ENCODE data around the gene B3GALNT1. TPM values are rescaled to one million over a fixed set of nuclear protein-coding genes. Genes with fewer than 3 reads are reported as not detected.

The B3GALNT1 gene
- total RNA-seq, 1 donor from 2014 or later = 152 TPM

DNA sequence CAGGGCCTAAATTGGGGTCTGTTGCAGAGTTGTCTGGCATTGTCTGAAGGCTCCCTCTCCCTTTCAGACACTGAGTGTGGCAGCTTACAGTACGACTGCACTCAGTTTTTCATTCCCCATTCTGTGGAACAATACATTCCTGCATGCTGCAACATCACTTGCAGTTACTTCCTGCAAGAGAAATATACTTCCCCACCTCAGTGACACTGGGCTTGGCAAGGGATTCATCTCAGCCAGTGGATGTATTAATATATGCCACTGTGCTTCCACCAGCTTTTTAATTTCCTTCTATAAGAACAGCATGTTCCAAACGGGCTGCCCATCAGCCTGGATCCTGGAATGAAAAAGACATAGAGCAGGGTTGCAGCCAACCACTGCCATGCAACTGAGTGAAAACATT lies 23.1 kb downstream of the B3GALNT1 start:
- DNase-seq (ENCODE audit: low spot score in 2 of 2) (no peak), FAIRE-seq (no peak)

DNA sequence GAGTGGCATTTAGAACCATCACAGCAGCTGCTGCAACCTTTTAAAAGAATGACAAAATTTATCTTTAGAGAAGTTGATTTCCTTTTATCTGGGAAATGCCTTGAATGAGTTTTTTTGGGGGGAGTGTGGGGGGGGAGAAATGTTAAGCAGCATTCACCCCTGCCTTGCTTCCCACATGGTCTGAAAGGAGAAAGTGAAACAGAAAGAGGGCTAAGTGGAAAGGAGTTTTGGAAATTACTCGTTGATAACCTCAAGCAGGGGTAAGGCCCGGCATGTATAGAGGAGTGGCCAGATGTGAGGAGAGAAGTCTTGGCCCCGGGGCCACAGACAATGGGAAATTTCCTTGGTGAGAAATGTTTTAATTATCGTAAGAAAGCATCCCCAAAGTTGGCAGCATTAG lies 23.5 kb downstream of the B3GALNT1 start:
- FAIRE-seq (no peak), DNase-seq (ENCODE audit: low spot score in 2 of 2) (no peak)

DNA sequence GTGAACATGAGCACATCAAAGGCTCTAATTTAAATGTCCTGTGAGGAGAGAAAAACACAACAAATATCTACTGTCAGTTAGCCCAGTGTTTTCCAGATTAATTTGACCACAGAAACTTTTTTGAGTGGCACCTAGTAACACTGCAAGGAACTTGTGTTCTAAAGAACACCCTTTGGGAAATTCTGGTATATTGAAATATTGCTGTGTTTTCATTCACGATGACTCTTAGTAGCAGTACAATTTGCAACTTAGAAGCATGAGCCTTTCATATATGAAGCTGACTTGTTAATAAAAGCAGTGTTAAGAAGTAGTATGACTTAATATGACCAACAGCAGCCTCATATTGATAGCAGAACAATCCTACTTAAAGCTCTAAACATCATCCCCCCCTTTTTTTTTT lies 32.0 kb downstream of the B3GALNT1 start:
- FAIRE-seq = no peak
- DNase-seq (ENCODE audit: low spot score in 2 of 2) = no peak

DNA sequence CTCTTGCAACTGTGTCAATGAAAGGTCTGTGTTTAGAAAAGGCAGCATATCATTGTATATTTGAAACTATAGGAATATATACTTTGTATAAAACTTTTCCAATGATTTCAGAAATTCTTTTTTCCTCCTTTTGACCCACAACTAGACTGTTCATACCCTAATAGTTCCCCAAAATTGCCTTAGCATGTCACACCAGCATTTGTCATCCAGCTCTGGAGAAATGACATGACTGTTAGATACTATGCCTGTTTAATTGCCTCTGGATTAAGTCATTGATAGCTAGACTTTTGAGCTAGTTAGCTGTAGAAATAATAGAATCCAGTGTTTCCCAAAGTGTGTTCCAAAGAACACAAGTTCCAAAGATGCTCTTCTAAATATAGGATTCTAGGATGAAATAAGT lies 32.4 kb downstream of the B3GALNT1 start:
- no peak for FAIRE-seq
- DNase-seq (ENCODE audit: low spot score in 2 of 2) = no peak

DNA sequence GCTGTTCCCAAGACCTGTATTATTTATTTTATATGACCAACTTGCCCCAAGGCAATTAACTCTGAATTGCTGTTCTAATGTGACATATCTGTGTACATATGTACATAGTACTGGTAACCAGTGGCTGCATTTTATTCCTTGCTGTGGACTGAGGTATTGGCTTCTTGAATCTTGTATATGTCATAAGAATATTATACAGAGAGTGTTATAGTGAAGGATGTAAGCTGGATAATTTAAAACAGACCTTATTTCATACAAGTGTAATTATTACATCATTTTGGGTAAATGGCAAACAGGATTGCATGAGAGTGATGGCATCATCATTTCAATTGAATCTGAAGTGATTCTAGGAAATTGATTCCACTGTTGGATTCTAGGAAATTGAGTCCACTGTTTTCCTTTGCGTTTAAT lies 32.9 kb downstream of the B3GALNT1 start:
- DNase-seq (ENCODE audit: low spot score in 2 of 2) (no peak), FAIRE-seq (no peak)

DNA sequence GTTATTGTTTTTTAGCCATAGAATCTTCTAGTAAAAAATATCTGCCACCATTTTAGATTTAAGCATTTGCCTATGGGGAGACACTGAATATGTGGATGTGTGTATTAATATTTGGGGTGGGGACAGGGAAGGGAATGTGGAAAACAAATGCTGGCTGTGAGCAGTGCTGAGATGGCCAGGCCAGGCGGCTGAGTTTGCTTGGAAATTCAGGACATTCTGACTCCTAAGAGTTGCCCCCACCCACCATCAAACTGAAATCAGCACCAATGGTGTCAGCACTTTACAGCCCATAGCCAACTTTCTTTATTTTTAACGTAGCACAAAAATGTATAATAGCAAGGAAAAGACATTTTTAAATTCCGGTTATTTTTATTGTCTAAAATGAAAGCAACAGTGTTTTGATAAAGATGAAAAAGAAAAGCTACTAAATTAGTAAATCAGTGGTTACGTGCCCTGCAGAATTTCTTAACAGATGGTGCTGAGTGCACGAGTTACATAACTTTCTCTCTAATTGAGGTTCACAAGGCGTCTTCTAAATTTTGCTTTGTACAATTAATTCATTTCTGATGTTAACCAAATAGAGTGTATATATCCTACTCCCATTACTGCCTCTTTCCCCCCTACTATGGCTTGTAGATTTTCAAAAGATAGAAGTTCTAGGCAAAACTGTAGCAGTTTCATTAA lies 34.0 kb downstream of the B3GALNT1 start:
- no peak for DNase-seq (ENCODE audit: low spot score in 2 of 2)
- FAIRE-seq = no peak

DNA sequence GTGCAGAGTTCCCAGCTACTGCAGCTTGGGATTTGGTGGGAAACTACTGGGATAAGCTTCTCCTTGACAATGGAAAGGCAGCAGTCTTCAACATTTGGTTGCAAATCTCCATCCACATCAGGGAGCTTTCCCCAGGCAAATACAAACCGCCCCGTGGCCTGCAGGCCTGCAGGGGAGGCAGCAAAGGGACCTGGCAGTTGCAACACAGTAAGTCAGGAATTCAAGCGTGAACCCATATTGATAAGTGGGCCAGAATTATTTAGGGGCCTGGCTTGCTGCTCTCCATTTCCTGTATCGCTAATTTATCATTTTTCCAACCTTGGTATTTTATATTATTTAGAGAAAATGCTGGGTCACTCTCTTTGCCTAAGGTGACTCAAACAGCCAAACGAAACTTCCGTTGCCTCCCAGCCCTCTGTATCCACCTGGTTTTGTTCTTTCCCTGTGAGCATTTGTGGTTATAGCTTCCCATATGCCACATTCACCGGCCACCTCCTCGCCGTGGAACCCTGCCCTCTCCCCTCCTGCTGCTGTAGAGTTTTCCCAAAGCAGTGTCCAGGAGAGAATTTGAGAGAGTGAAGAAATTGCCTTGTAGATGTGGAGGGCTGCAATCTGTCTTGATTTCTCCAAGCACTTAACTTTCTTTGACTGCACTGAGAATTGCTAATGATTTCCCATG lies 34.8 kb downstream of the B3GALNT1 start:
- DNase-seq (ENCODE audit: low spot score in 2 of 2) (no peak), FAIRE-seq (no peak)

DNA sequence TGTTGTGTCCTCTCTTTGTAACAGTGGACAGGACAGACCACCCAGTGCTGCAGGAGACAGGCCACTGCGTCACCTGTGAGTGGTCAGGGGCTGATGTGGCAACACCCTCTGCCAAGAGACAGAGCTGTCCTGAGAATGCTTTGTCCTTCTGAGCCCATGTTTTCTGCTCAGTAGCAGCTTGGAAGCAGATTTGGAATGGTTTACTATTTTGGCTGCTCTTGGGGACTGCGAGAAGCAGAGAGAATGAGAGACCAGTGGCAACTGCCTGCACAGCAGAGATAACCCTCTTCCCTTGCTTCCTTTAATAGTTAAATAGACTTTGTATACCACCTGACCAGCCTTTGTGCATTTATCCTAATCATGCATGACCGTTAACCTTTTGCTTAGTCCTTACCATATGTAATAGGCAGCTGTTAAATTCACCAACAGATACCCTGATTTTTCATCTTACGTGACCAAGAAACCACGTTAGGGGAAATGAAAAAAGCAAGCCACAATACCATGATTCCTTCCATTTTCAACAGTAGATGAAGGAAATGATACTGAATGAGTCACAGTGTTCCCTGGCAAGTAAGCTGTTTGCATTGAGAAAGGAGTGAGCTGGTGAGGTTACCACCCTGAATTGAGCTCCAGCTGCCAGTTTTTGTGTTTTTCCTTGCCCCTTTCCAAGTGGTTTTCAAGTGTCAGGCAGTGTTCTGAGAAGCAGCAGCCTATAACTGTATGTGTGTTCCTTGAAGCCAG lies 35.5 kb downstream of the B3GALNT1 start:
- FAIRE-seq = no peak

DNA sequence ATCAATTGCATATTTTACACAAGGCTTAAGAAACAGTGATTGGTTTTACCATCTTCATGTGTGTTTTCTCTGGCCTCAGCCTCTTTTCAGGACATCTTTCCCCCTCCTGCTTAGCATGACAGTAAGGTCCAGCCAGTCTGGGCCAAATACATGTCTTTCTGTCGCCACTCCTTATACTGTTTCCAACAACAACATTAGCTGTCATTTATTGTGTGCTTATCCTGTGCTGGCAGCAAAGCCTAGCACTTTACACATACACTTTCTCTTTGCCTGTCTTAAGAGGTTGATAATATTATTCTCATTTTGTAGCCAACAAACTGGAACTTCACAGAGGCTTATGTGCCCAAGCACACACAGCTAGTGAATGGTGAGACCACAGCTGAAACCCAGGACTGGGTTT lies 37.8 kb downstream of the B3GALNT1 start:
- no peak for DNase-seq (ENCODE audit: low spot score in 2 of 2)
- no peak for FAIRE-seq

More for the DNA sequence above, 35.5 kb downstream of the B3GALNT1 start:
- DNase-seq (ENCODE audit: low spot score in 2 of 2) = peak in 1 of 2 donors; percentile 23

DNA sequence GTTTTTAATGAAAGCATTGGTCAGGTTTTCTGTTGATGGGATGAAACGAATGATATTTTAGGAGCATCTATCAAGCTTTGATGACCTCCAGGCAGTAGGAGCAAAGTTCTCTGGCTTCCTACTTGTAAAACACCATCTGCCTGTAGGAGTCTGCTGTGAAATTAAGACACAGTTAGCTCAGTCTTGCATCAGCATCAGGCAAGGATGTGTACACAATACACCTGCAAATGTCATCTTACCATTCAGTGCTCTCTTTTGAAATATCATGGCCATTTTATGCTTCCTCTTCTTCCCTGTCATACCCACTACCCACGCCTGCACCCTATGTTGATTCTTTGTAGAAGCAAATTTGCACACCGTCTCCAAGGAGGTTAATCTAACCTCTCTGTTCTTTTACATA lies 38.2 kb downstream of the B3GALNT1 start:
- DNase-seq (ENCODE audit: low spot score in 2 of 2) (no peak), FAIRE-seq (no peak)

DNA sequence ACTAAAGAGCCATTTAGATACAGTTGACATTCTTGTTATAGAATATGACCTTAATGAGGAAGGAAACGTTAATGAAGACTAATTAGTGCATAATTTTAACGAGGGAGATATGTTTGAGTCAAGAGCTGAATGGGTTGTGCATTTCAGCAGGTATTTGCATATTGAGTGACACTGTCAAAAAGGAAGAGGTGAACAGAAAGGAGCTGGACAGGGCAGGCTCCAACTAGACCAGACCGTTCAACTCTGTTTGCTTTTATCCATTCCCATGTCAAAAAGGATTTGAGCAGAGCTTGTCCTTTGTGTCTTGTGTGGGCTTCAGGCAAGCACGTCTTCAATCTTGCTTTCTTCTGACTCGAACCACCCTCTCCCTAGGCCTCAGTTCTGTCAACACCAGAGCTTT lies 40.7 kb downstream of the B3GALNT1 start:
- no peak for FAIRE-seq
- DNase-seq (ENCODE audit: low spot score in 2 of 2) = no peak

DNA sequence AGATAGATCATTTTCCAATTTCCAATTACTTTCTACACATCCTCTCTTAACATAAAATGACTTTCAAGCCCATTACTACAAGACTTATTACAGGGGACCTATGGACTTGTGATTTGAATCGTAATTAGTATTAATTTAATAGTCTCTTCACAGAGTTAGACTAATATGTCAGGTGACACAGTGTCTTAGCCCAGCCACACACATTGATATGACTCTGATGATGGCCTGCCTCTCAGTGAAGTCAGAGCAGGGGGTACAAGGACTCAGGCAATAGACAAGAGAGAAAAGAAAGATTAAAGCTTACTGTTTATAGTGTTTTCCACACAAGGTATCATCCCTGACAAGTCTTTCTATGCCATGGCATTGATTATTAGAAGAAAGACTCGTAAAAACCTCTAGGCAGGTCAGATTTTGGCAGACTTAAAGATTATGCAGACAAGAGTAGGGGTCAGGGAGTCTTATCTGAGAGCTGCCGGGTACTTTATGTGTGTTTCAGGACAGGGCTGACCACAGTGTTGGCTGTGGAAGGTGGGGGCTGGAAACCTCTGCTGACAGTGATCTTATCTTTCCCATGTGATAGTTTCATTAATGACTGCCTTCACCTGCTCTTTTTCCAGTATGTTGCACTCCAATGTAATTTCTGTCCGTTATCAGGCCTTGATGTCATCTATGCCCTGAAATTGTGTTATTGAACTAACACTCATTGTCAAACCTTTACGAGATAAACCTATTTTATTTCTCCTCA lies 50.1 kb downstream of the B3GALNT1 start:
- FAIRE-seq (no peak), DNase-seq (ENCODE audit: low spot score in 2 of 2) (no peak)

DNA sequence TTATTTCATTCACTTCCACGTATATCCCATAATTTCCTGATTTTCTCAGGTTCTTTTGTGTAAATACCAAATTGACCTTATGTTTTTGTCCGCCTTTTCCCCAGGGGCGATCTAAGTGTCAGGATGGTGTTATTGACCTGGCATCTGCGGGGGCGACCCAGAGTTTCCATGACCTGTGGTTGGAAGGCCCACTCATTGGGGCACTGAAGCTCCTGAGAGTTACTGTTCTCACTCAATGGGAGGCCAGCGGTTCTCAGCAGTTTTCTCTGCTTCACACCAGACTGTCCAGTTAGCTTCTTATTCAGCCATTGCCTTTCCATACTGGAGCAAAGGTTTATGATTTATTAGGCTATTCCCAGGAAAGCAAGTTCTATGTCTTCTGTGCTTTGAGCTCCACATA lies 53.3 kb downstream of the B3GALNT1 start:
- DNase-seq (ENCODE audit: low spot score in 2 of 2) (no peak), FAIRE-seq (no peak)

DNA sequence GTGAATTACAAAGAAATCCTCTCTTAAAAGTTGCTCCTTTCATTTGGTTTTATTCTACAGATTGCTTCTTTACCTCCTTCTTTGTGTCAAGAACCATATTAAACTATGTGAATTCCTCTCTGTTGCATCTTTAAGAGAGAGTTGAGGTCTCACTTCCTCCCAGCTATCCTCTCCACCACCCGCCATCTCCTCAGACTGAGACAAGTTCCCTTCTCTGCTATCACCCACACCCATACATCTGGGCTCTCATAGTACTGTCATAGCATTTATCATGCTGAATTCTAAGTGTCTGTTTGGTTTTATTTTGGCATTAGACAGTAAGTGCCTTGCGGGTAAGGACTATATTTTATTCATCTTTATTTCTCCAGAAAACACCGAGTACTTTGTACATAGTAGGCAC lies 54.2 kb downstream of the B3GALNT1 start:
- DNase-seq (ENCODE audit: low spot score in 2 of 2) = no peak
- no peak for FAIRE-seq

DNA sequence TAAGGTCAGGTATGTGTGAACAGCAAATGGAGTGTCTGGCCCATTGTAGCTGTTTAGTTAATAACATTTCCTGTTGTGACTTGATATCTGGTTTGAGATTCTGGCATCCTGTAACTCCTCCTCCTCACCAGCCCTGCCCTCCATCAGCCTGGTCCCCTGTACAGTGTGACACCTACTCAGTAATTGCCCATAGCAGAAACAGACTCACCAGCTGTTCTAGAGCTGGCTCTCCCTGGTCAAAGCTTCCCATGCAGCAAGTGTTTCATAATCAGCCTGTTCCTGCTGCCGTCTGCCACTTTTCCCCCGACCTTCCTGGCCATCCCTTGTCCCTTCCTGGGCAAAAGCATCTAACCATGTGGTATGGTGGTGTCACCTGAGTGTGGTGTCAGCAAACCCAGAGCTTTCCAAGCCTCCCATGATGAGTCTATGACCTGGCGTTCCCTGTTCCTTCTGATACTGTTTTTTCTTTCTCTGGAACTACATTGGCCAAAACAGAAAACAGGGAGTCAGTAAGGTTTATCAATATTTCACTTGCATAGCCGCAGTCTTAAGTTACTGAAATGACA lies 55.4 kb downstream of the B3GALNT1 start:
- FAIRE-seq (no peak), DNase-seq (ENCODE audit: low spot score in 2 of 2) (no peak)

DNA sequence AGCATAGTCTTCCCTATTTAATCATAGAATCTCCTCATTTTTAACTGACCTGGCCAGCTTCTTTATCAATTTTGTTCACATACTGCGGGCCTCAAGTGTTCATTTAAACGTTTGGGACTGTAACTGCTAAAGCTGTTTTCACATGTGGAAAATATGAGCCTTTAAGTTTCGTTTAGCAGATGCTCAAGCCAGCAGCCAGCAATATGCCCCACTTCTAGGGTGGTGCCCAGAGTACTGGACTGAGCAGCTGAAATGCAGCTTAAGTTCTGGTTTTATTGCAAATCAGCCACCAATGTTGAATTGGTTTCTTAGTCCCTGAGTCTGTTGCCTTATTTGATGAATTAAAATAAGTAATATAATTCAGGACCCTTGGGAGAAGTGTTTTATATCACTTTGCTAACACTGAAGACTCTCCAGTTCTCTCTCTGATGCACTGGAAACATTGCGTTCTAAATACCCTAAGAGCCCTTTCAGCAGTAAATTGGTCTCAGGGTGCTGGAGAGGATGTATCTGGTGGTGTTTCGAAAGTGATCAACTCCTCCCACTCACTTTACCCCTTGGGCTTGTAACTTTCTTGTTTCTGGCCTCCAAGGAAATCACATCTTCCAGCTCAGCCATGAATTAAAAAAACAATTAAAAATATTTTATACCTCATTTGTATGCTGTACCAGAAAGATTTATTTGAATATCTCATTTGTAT lies 61.7 kb downstream of the B3GALNT1 start:
- DNase-seq (ENCODE audit: low spot score in 2 of 2) (no peak), FAIRE-seq (no peak)

DNA sequence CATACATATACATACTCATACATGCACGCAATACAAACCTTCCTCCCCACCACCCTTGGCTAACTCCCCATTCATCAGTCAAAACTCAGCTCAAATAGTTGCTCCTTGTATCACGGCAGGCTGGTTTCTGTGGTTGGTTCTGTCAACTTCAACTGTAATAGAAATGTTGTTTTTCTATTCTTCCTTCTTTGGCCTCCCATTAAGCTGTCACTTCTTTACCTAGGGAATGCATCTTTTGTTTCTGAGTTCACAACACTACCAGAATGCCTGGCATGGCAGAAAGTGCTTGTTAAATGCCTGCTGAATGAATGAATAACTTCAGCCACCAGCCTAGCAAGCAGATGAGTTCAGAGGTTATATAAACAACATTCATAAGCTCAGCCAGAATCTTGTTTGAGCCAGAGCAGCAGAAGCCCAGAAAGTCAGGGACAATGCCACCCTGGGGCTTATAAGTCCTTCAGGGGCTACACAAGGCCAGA lies 63.1 kb downstream of the B3GALNT1 start:
- DNase-seq (ENCODE audit: low spot score in 2 of 2) (no peak), FAIRE-seq (no peak)

DNA sequence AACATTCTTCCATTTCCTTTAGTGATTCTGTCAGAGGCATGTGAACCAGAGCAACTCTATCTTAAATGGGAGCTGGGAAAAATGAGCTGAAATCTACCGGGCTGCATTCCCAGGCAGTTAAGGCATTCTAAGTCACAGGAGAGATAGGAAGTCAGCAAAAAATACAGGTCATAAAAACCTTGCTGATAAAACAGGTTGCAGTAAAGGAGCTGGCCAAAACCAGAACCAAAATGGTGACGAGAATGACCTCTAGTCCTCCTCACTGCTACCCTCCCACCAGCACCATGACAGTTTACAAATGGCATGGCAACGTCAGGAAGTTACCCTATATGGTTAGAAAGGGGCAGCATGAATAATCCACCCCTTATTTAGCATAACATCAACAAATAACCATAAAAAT lies 66.4 kb downstream of the B3GALNT1 start:
- no peak for DNase-seq (ENCODE audit: low spot score in 2 of 2)
- no peak for FAIRE-seq

DNA sequence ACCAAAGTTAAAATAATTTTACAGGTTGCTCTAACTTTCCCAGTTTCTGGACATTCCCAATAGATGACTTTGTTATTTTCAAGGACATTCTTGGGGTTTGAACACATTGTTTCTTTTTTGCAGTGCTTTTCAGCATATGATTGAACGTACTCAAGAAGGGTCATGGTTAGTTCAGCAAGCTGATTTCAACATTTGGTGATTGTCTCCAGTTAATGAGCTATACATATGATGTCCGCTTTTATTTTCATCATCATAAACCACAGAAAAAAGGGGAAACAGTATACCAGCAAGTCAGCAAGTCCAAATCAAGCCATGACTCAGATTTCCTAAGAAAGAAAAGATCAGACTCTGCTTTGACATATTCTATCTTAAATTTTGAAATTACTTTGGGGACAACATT lies 69.4 kb downstream of the B3GALNT1 start:
- no peak for DNase-seq (ENCODE audit: low spot score in 2 of 2)

More for the DNA sequence above, 69.4 kb downstream of the B3GALNT1 start:
- no peak for FAIRE-seq

Measured in frontal cortex (tissue), 4 donors.